GM19238 (cell line): Measurements from ENCODE around the gene POLN.

ENCODE experiments used
- DNase-seq: peaks from one replicate; pipeline ENCODE4 v3.0.0; 2011; ENCODE audit warnings: low spot score; ENCODE audit not compliant: insufficient read length

The POLN gene

GRCh38 chr4:2116687-2117400, 125.1 kb downstream of the POLN start:
- no peak for DNase-seq

- no peak for DNase-seq
Observed at GRCh38 chr4:2105559-2105958, 136.4 kb downstream of the POLN start.

- DNase-seq = no peak
Observed at GRCh38 chr4:2104556-2105345, 137.2 kb downstream of the POLN start.

- DNase-seq = no peak
Observed at GRCh38 chr4:2103843-2104547, 137.9 kb downstream of the POLN start.

- no peak for DNase-seq
Observed at GRCh38 chr4:2103127-2103842, 138.6 kb downstream of the POLN start.

- DNase-seq = no peak
Observed at GRCh38 chr4:2102045-2102883, 139.7 kb downstream of the POLN start.

GRCh38 chr4:2101346-2102044, 140.4 kb downstream of the POLN start:
- no peak for DNase-seq

GRCh38 chr4:2096073-2096609, 145.8 kb downstream of the POLN start:
- DNase-seq = no peak

- DNase-seq = no peak
Observed at GRCh38 chr4:2095236-2096072, 146.5 kb downstream of the POLN start.

GRCh38 chr4:2094545-2094944, 147.4 kb downstream of the POLN start:
- no peak for DNase-seq

- no peak for DNase-seq
Observed at GRCh38 chr4:2093265-2093664, 148.7 kb downstream of the POLN start.

- DNase-seq = no peak
Observed at GRCh38 chr4:2092669-2093053, 149.3 kb downstream of the POLN start.

- no peak for DNase-seq
Observed at GRCh38 chr4:2091990-2092668, 149.8 kb downstream of the POLN start.

- DNase-seq = no peak
Observed at GRCh38 chr4:2090642-2091041, 151.3 kb downstream of the POLN start.

- no peak for DNase-seq
Observed at GRCh38 chr4:2089222-2089621, 152.7 kb downstream of the POLN start.

GRCh38 chr4:2087170-2087569, 154.8 kb downstream of the POLN start:
- no peak for DNase-seq

GRCh38 chr4:2085496-2085901, 156.4 kb downstream of the POLN start:
- DNase-seq = no peak

- no peak for DNase-seq
Observed at GRCh38 chr4:2084316-2084715, 157.6 kb downstream of the POLN start.

GRCh38 chr4:2083826-2084160, 158.1 kb downstream of the POLN start:
- no peak for DNase-seq
